Liver (tissue), 9 donors: ENCODE measurements around the gene NEURL1. TPM values are rescaled to one million over a fixed set of nuclear protein-coding genes. Genes with fewer than 3 reads are reported as not detected.

ENCODE experiments used
- DNase-seq: peaks from one replicate; pipeline ENCODE4 v3.0.0-alpha.2; 2017; ENCODE audit warnings: low spot score
- H3K27ac ChIP-seq, 2 donors: one replicate each; pipeline ENCODE4 v1.7.0; 2013; ENCODE audit warnings: inconsistent platforms in 2 of 2, low read length in 2 of 2, control low read depth in 1 of 2, low read depth in 1 of 2, mild to moderate bottlenecking in 1 of 2
- H3K27me3 ChIP-seq, 4 donors: one replicate each; pipeline versions ENCODE4 v1.6.1 to v1.7.0; 2013; ENCODE audit warnings: low read length in 3 of 4, inconsistent platforms in 1 of 4, mild to moderate bottlenecking in 1 of 4, moderate library complexity in 1 of 4; ENCODE audit not compliant: control insufficient read depth in 4 of 4, insufficient read depth in 4 of 4
- H3K36me3 ChIP-seq, 4 donors: one replicate each; pipeline versions ENCODE4 v1.6.1 to v1.7.0; 2013; ENCODE audit warnings: low read length in 3 of 4, mild to moderate bottlenecking in 3 of 4, low read depth in 1 of 4, moderate library complexity in 1 of 4; ENCODE audit not compliant: control insufficient read depth in 4 of 4, insufficient read depth in 3 of 4
- H3K4me1 ChIP-seq, 4 donors: one replicate each; pipeline versions ENCODE4 v1.6.1 to v1.7.0; 2013; ENCODE audit warnings: low read length in 3 of 4, mild to moderate bottlenecking in 3 of 4, moderate library complexity in 1 of 4; ENCODE audit not compliant: control insufficient read depth in 4 of 4, insufficient read depth in 4 of 4
- H3K4me3 ChIP-seq, 3 donors: one replicate each; pipeline versions ENCODE4 v1.6.1 to v1.7.0; 2013; ENCODE audit warnings: low read length in 3 of 3, control low read depth in 1 of 3, low read depth in 1 of 3, mild to moderate bottlenecking in 1 of 3
- H3K9ac ChIP-seq, 2 donors: one replicate each; pipeline ENCODE4 v1.7.0; 2013; ENCODE audit warnings: low read length in 2 of 2, mild to moderate bottlenecking in 2 of 2, moderate library complexity in 2 of 2, control low read depth in 1 of 2, low read depth in 1 of 2
- H3K9me3 ChIP-seq, 4 donors: one replicate each; pipeline versions ENCODE4 v1.6.1 to v1.7.0; 2013; ENCODE audit warnings: low read length in 3 of 4; ENCODE audit not compliant: control insufficient read depth in 4 of 4
- ATF3 ChIP-seq: IDR thresholded peaks from 2 replicates; pipeline ENCODE4 v1.6.1; 2016; ENCODE audit warnings: antibody characterized with exemption
- EGR1 ChIP-seq, 2 donors: IDR thresholded peaks; 2 replicates each; pipeline ENCODE4 v1.6.1; 2016 to 2018; ENCODE audit warnings: antibody characterized with exemption in 2 of 2, low read depth in 2 of 2
- FOXA1 ChIP-seq: IDR thresholded peaks from 2 replicates; pipeline ENCODE4 v1.6.1; 2016; ENCODE audit warnings: antibody characterized with exemption
- FOXA2 ChIP-seq: IDR thresholded peaks from 2 replicates; pipeline ENCODE4 v1.6.1; 2016; ENCODE audit warnings: antibody characterized with exemption
- GABPA ChIP-seq, 2 donors: IDR thresholded peaks in 1 of 2; conservative IDR thresholded peaks in 1 of 2; 2 replicates each; pipeline ENCODE4 v1.6.1; 2016; ENCODE audit warnings: antibody characterized with exemption in 2 of 2, mild to moderate bottlenecking in 1 of 2, moderate library complexity in 1 of 2
- HNF4G ChIP-seq: IDR thresholded peaks from 2 replicates; pipeline ENCODE4 v1.6.1; 2016; ENCODE audit warnings: antibody characterized with exemption
- JUND ChIP-seq, 2 donors: IDR thresholded peaks; 2 replicates each; pipeline ENCODE4 v1.6.1; 2016; ENCODE audit warnings: antibody characterized with exemption in 2 of 2
- MAX ChIP-seq: IDR thresholded peaks from 2 replicates; pipeline ENCODE4 v1.6.1; 2016; ENCODE audit warnings: antibody characterized with exemption
- NR2F2 ChIP-seq: IDR thresholded peaks from 2 replicates; pipeline ENCODE4 v1.6.1; 2016; ENCODE audit warnings: antibody characterized with exemption
- RAD21 ChIP-seq, 2 donors: IDR thresholded peaks; 2 replicates each; pipeline ENCODE4 v1.6.1; 2016; ENCODE audit warnings: antibody characterized with exemption in 2 of 2, mild to moderate bottlenecking in 2 of 2
- RXRA ChIP-seq, 2 donors: IDR thresholded peaks; 2 replicates each; pipeline ENCODE4 v1.6.1; 2017 to 2018; ENCODE audit warnings: antibody characterized with exemption in 2 of 2, mild to moderate bottlenecking in 1 of 2
- SP1 ChIP-seq: IDR thresholded peaks from 2 replicates; pipeline ENCODE4 v1.6.1; 2018; ENCODE audit warnings: antibody characterized with exemption, mild to moderate bottlenecking
- TAF1 ChIP-seq: conservative IDR thresholded peaks from 2 replicates; pipeline ENCODE4 v1.6.1; 2016; ENCODE audit warnings: antibody characterized with exemption, mild to moderate bottlenecking
- ZBTB33 ChIP-seq: IDR thresholded peaks from 2 replicates; pipeline ENCODE4 v1.6.1; 2016; ENCODE audit warnings: antibody characterized with exemption
- WGBS: extraction: QIAGEN DNeasy Blood & Tissue Kit; methylation state at CpG from one replicate; pipeline ENCODE4 v1.1.7; 2013; 5-methylcytosine and 5-hydroxymethylcytosine counted together
- polyA plus RNA-seq, 2 donors: library from polyadenylated mRNA; stranded (reverse) in 1 of 2; unstranded in 1 of 2; fragments of 200-250 nt in 1 of 2; fragments of >200 nt in 1 of 2; fragmentation: Nextera tagmentation in 1 of 2; extraction: Ambion mirVana in 1 of 2; gene quantifications; one replicate each; pipeline versions ENCODE4 v1.2.1 to v1.2.3, GENCODE V29; 2013 to 2015
- total RNA-seq, 2 donors: library from RNA; depleted of rRNA; stranded (reverse); fragments of >200 nt; gene quantifications; one replicate each; pipeline ENCODE4 v1.2.3, GENCODE V29; 2014
- TF ChIP-seq, protein P1 (sequence below): fragments of 150-350 bp; IDR thresholded peaks from 2 replicates; pipeline ENCODE4 v1.5.1; 2017; ENCODE audit warnings: improper control_type of control experiment, low read depth, low read length; ENCODE audit not compliant: missing input control
- TF ChIP-seq, protein P2 (sequence below): IDR thresholded peaks from 2 replicates; pipeline ENCODE4 v1.6.1; 2016; ENCODE audit warnings: antibody characterized with exemption, mild to moderate bottlenecking
- donor health status: healthy.
- donor health status: healthy.
- donor health status: healthy.
- donor health status: healthy.
- donor health status: healthy.

NEURL1 gene
- total and polyA plus RNA-seq, 4 donors: 0.11 to 3.9 (median 0.74) TPM

DNA sequence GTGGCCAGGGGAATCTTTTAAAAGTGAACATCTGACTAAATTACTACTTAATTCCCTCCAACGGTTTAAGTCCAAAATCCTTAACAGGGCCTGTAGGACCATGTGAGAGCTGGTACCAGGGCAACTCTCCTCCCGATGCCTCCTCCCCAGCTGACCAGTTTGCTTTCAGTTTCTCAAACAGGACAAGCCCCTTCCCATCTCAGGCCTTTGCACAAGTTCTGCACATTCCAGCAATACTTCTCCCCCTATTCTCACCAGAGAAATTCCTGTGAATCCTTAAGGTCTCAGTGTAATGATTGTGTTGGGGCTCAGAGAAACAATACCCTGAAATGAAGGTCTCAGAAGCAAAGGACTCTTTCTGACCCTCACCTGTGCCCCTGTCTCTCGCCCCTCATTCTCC is 26.8 kb upstream of the NEURL1 start:
- WGBS: 83% methylated on average over 3 of the region's 3 CpGs
- Histone ChIP-seq H3K4me3 (no peak overlapping the region), H3K27ac (no peak overlapping the region), H3K9me3 (no peaks in the 10 kb centered on the region), H3K4me1 (no peaks in the 10 kb centered on the region), H3K36me3 (no peaks in the 10 kb centered on the region), H3K27me3 (no peaks in the 10 kb centered on the region), H3K9ac (no peak overlapping the region)
- DNase-seq: no peak
- TF ChIP-seq FOXA1 (no peak), RXRA (IDR thresholded peaks at IDR 0.05) (no peak), ATF3 (no peak), SP1 (no peak), EGR1 (IDR thresholded peaks at IDR 0.05; ENCODE audit: low read depth in 2 of 2) (no peak), ZBTB33 (no peak), GABPA (IDR thresholded peaks at IDR 0.05 in 1 of 2, conservative IDR thresholded peaks at IDR 0.05 in 1 of 2) (no peak), NR2F2 (no peak)
- TF ChIP-seq, protein P1, sequence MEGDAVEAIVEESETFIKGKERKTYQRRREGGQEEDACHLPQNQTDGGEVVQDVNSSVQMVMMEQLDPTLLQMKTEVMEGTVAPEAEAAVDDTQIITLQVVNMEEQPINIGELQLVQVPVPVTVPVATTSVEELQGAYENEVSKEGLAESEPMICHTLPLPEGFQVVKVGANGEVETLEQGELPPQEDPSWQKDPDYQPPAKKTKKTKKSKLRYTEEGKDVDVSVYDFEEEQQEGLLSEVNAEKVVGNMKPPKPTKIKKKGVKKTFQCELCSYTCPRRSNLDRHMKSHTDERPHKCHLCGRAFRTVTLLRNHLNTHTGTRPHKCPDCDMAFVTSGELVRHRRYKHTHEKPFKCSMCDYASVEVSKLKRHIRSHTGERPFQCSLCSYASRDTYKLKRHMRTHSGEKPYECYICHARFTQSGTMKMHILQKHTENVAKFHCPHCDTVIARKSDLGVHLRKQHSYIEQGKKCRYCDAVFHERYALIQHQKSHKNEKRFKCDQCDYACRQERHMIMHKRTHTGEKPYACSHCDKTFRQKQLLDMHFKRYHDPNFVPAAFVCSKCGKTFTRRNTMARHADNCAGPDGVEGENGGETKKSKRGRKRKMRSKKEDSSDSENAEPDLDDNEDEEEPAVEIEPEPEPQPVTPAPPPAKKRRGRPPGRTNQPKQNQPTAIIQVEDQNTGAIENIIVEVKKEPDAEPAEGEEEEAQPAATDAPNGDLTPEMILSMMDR: no peak

DNA sequence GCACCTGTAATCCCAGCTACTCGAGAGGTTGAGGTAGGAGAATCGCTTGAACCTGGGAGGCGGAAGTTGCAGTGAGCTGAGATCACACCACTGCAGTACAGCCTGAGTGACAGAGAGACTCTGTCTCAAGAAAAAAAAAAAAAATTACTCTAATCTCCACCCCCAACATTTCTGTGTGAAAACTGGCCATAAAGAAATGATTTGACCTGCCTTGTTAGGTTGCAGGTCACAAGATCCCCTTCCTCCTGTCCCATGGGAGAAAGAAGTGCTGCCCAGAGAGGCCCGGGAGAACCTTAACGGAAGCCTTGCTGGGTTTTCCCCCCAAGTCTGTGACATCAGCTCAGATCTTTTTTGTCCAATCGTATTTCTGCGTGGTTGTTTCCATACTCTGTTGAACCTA is 26.1 kb upstream of the NEURL1 start:
- Histone ChIP-seq H3K9ac (no peak overlapping the region), H3K36me3 (no peaks in the 10 kb centered on the region), H3K27ac (no peak overlapping the region), H3K4me3 (no peak overlapping the region), H3K27me3 (no peaks in the 10 kb centered on the region), H3K4me1 (no peaks in the 10 kb centered on the region), H3K9me3 (no peaks in the 10 kb centered on the region)
- WGBS: 86% methylated on average over 7 of the region's 7 CpGs
- no peak for TF ChIP-seq FOXA2
- no peak for TF ChIP-seq RAD21 (IDR thresholded peaks at IDR 0.05)
- no peak for TF ChIP-seq NR2F2
- TF ChIP-seq HNF4G: no peak
- TF ChIP-seq ATF3: no peak
- TF ChIP-seq TAF1: no peak
- no peak for TF ChIP-seq EGR1 (IDR thresholded peaks at IDR 0.05; ENCODE audit: low read depth in 2 of 2)
- TF ChIP-seq, protein P1: no peak
- TF ChIP-seq, protein P2, sequence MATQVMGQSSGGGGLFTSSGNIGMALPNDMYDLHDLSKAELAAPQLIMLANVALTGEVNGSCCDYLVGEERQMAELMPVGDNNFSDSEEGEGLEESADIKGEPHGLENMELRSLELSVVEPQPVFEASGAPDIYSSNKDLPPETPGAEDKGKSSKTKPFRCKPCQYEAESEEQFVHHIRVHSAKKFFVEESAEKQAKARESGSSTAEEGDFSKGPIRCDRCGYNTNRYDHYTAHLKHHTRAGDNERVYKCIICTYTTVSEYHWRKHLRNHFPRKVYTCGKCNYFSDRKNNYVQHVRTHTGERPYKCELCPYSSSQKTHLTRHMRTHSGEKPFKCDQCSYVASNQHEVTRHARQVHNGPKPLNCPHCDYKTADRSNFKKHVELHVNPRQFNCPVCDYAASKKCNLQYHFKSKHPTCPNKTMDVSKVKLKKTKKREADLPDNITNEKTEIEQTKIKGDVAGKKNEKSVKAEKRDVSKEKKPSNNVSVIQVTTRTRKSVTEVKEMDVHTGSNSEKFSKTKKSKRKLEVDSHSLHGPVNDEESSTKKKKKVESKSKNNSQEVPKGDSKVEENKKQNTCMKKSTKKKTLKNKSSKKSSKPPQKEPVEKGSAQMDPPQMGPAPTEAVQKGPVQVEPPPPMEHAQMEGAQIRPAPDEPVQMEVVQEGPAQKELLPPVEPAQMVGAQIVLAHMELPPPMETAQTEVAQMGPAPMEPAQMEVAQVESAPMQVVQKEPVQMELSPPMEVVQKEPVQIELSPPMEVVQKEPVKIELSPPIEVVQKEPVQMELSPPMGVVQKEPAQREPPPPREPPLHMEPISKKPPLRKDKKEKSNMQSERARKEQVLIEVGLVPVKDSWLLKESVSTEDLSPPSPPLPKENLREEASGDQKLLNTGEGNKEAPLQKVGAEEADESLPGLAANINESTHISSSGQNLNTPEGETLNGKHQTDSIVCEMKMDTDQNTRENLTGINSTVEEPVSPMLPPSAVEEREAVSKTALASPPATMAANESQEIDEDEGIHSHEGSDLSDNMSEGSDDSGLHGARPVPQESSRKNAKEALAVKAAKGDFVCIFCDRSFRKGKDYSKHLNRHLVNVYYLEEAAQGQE: no peak
- TF ChIP-seq RXRA (IDR thresholded peaks at IDR 0.05): no peak
- no peak for TF ChIP-seq SP1
- TF ChIP-seq MAX: no peak
- TF ChIP-seq ZBTB33: no peak
- TF ChIP-seq JUND (IDR thresholded peaks at IDR 0.05): no peak
- no peak for TF ChIP-seq FOXA1
- no peak for DNase-seq
